HUES6 (cell line): ENCODE results near the gene PAN2.
A peak's percentile ranks its signal among the peaks of the same experiment; 100 is the strongest.

ENCODE experiments used
- H3K27ac ChIP-seq: 2 replicates; pipeline ENCODE4 v1.7.0; 2013; ENCODE audit warnings: low read depth, mild to moderate bottlenecking, low read length, inconsistent platforms
- H3K27me3 ChIP-seq: 2 replicates; pipeline ENCODE4 v1.6.1; 2013; ENCODE audit warnings: low read length; ENCODE audit not compliant: control insufficient read depth, insufficient read depth
- H3K36me3 ChIP-seq: 2 replicates; pipeline ENCODE4 v1.6.1; 2013; ENCODE audit warnings: low read length; ENCODE audit not compliant: control insufficient read depth, insufficient read depth
- H3K4me1 ChIP-seq: 2 replicates; pipeline ENCODE4 v1.6.1; 2013; ENCODE audit warnings: low read length; ENCODE audit not compliant: control insufficient read depth, insufficient read depth
- H3K4me3 ChIP-seq: 2 replicates; pipeline ENCODE4 v1.5.1; 2013; ENCODE audit warnings: low read depth, low read length
- H3K9ac ChIP-seq: one replicate; pipeline ENCODE4 v1.6.1; 2013; ENCODE audit warnings: mild to moderate bottlenecking, low read length
- H3K9me3 ChIP-seq: 2 replicates; pipeline ENCODE4 v1.6.1; 2013; ENCODE audit warnings: low read depth, low read length; ENCODE audit not compliant: control insufficient read depth, insufficient read depth

PAN2 gene

GRCh38 chr12:56304276-56304675 lies 29.5 kb downstream of the PAN2 start:
- Histone ChIP-seq H3K36me3 (peaks cover 46% of the 10 kb centered on the region), H3K9ac (no peak overlapping the region), H3K9me3 (no peaks in the 10 kb centered on the region), H3K4me1 (peaks cover 8% of the 10 kb centered on the region; the same call in 1 of the 2 replicates), H3K27me3 (no peaks in the 10 kb centered on the region), H3K4me3 (no peak overlapping the region), H3K27ac (no peak overlapping the region)

- no peaks in the 10 kb centered on the region for H3K27me3 ChIP-seq
- peaks cover 46% of the 10 kb centered on the region for H3K36me3 ChIP-seq
- peak overlapping the region; percentile 57 for H3K27ac ChIP-seq
- H3K9ac ChIP-seq: peak overlapping the region; percentile 74
- peak overlapping the region; percentile 97 for H3K4me3 ChIP-seq
- peaks cover 8% of the 10 kb centered on the region; the same call in 1 of the 2 replicates for H3K4me1 ChIP-seq
- no peaks in the 10 kb centered on the region for H3K9me3 ChIP-seq
Observed at GRCh38 chr12:56300644-56301464, 32.9 kb downstream of the PAN2 start.

GRCh38 chr12:56299853-56300643 lies 33.8 kb downstream of the PAN2 start, which contains the start of gene CS:
TSS of gene CS (minus strand) at chr12:56300330. CDS start at chr12:56300201, 129 bp downstream.
- H3K36me3 ChIP-seq: peaks cover 40% of the 10 kb centered on the region
- peak within 1 kb of the TSS; percentile 94 for H3K9ac ChIP-seq
- no peaks in the 10 kb centered on the region for H3K9me3 ChIP-seq
- peak within 1 kb of the TSS; percentile 97 for H3K4me3 ChIP-seq
- peak within 1 kb of the TSS; percentile 85 for H3K27ac ChIP-seq
- H3K4me1 ChIP-seq: peaks cover 8% of the 10 kb centered on the region; the same call in 1 of the 2 replicates
- H3K27me3 ChIP-seq: no peaks in the 10 kb centered on the region

DNA sequence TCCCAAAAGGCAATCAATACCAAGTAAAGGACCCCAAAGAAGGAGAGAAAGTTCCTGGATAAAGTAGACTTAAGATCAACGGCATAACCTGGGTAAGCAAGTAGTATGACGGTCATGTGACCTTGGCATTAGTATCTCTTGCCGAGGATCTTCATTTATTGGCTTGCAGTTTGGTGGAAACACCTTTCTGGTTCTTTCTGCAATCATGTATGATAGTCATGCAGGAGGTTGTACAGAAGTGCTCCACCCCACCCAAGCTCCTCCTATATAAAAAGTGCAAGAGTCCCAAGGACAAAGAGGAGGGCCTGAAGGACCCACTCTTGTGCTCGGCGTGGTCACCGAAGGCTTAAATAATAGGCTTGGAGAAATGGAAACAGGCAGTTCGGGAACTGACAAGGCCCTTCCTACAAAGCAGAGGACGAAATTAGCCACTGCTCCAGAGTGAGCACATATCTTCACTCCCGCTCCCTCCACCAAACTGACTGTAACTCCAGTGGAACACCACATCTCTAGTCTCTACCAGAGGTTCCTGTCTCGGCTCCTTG lies 34.4 kb downstream of the PAN2 start:
- Histone ChIP-seq H3K9me3 (no peaks in the 10 kb centered on the region), H3K4me1 (peaks cover 8% of the 10 kb centered on the region; the same call in 1 of the 2 replicates), H3K36me3 (peaks cover 39% of the 10 kb centered on the region), H3K4me3 (peak overlapping the region; percentile 97), H3K9ac (peak overlapping the region; percentile 94), H3K27me3 (no peaks in the 10 kb centered on the region), H3K27ac (peak overlapping the region; percentile 85; the same call in 1 of the 2 replicates)

GRCh38 chr12:56298828-56299227 lies 35.0 kb downstream of the PAN2 start:
- Histone ChIP-seq H3K27me3 (no peaks in the 10 kb centered on the region), H3K4me3 (peak overlapping the region; percentile 97), H3K9me3 (no peaks in the 10 kb centered on the region), H3K9ac (peak overlapping the region; percentile 94), H3K4me1 (peaks cover 8% of the 10 kb centered on the region; the same call in 1 of the 2 replicates), H3K27ac (no peak overlapping the region), H3K36me3 (peaks cover 38% of the 10 kb centered on the region)

GRCh38 chr12:56297400-56297799 lies 36.4 kb downstream of the PAN2 start:
- Histone ChIP-seq H3K27ac (no peak overlapping the region), H3K4me1 (peaks cover 8% of the 10 kb centered on the region; the same call in 1 of the 2 replicates), H3K4me3 (no peak overlapping the region), H3K27me3 (no peaks in the 10 kb centered on the region), H3K9ac (no peak overlapping the region), H3K36me3 (peaks cover 40% of the 10 kb centered on the region), H3K9me3 (no peaks in the 10 kb centered on the region)

- Histone ChIP-seq H3K36me3 (peaks cover 41% of the 10 kb centered on the region), H3K9me3 (no peaks in the 10 kb centered on the region), H3K4me1 (peaks cover 10% of the 10 kb centered on the region; the same call in 1 of the 2 replicates), H3K27ac (no peak overlapping the region), H3K27me3 (no peaks in the 10 kb centered on the region), H3K9ac (no peak overlapping the region), H3K4me3 (no peak overlapping the region)
Observed at GRCh38 chr12:56296295-56296694, 37.5 kb downstream of the PAN2 start.

- Histone ChIP-seq H3K9ac (no peak overlapping the region), H3K9me3 (no peaks in the 10 kb centered on the region), H3K36me3 (peaks cover 54% of the 10 kb centered on the region), H3K4me3 (no peak overlapping the region), H3K4me1 (peaks cover 4% of the 10 kb centered on the region; the same call in 1 of the 2 replicates), H3K27ac (no peak overlapping the region), H3K27me3 (no peaks in the 10 kb centered on the region)
Observed at GRCh38 chr12:56293795-56294194, 40.0 kb downstream of the PAN2 start.

- Histone ChIP-seq H3K9me3 (no peaks in the 10 kb centered on the region), H3K36me3 (peaks cover 42% of the 10 kb centered on the region), H3K4me3 (no peak overlapping the region), H3K4me1 (peaks cover 4% of the 10 kb centered on the region; the same call in 1 of the 2 replicates), H3K9ac (no peak overlapping the region), H3K27ac (no peak overlapping the region), H3K27me3 (no peaks in the 10 kb centered on the region)
Observed at GRCh38 chr12:56288705-56289387, 45.0 kb downstream of the PAN2 start.

- no peaks in the 10 kb centered on the region for H3K9me3 ChIP-seq
- H3K27ac ChIP-seq: no peak overlapping the region; the same call in 1 of the 2 replicates
- H3K27me3 ChIP-seq: no peaks in the 10 kb centered on the region
- H3K4me1 ChIP-seq: peaks cover under 1% of the 10 kb centered on the region; the same call in 1 of the 2 replicates
- H3K9ac ChIP-seq: no peak overlapping the region
- H3K36me3 ChIP-seq: peaks cover 58% of the 10 kb centered on the region
- no peak overlapping the region for H3K4me3 ChIP-seq
Observed at GRCh38 chr12:56286044-56286830, 47.6 kb downstream of the PAN2 start.
